Activated T-helper 17 cell treated with anti-CD3 and anti-CD28 coated beads, Interleukin-2, amount 50 U/mL, for 72 hours (primary cell): ENCODE data around the gene IGLL5. TPM values are rescaled to one million over a fixed set of nuclear protein-coding genes. Genes with fewer than 3 reads are reported as not detected.
A peak's percentile ranks its signal among the peaks of the same experiment; 100 is the strongest.
"Not testable (repeated sequence)": the region's sequence is repeated elsewhere in the genome, so short reads cannot be mapped to it uniquely, and the experiment has no call there.

ENCODE experiments used
- ATAC-seq: fragments of 150-1000 bp; cut with Tn5 transposase; replicated peaks from 2 replicates; pipeline ENCODE4 v1.10.0; 2021; ENCODE audit warnings: mild to moderate bottlenecking, moderate library complexity
- H3K27ac Mint-ChIP-seq: one replicate; pipeline ENCODE4 v1.8.0; 2022; ENCODE audit warnings: mixed read lengths
- H3K27me3 Mint-ChIP-seq: one replicate; pipeline ENCODE4 v1.8.0; 2022; ENCODE audit warnings: mixed read lengths
- H3K36me3 Mint-ChIP-seq: one replicate; pipeline ENCODE4 v1.8.0; 2022; ENCODE audit warnings: low read depth, mild to moderate bottlenecking, mixed read lengths
- H3K4me1 Mint-ChIP-seq: one replicate; pipeline ENCODE4 v1.8.0; 2022; ENCODE audit warnings: mixed read lengths
- H3K4me3 Mint-ChIP-seq: one replicate; pipeline ENCODE4 v1.8.0; 2022; ENCODE audit warnings: mild to moderate bottlenecking, mixed read lengths
- H3K9me3 Mint-ChIP-seq: one replicate; pipeline ENCODE4 v1.8.0; 2022; ENCODE audit warnings: mixed read lengths
- total RNA-seq, 2 donors: library from RNA; stranded (reverse); gene quantifications; one replicate each; pipeline ENCODE4 v1.2.3, GENCODE V29; 2022

Gene IGLL5
- total RNA-seq, 2 donors from 2014 or later = not detected

DNA sequence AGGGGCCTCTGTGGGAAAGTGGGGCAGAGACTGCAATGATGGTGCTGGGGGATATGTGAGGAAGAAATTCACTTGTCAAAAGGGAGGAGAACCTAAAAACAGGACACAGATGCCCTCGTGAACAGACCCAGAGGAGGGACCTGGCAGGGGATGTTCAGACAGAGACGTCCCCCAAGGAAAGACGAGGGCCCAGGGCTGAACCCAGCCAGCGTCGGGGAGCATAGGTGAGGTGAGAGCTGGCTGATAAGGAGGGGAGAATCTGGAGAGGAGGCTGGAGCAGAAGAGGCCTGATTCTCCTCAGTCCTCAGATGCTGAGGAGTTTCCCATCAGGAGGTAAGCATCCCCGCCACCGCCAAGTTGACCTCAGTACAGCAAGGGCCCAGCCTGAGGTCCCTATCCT lies 31.4 kb downstream of the IGLL5 start:
- H3K4me3 Mint-ChIP-seq = no peak overlapping the region
- no peaks in the 10 kb centered on the region for H3K4me1 Mint-ChIP-seq
- no peaks in the 10 kb centered on the region for H3K9me3 Mint-ChIP-seq
- ATAC-seq = no peak
- H3K36me3 Mint-ChIP-seq = no peaks in the 10 kb centered on the region
- no peak overlapping the region for H3K27ac Mint-ChIP-seq
- H3K27me3 Mint-ChIP-seq = peaks cover 13% of the 10 kb centered on the region

DNA sequence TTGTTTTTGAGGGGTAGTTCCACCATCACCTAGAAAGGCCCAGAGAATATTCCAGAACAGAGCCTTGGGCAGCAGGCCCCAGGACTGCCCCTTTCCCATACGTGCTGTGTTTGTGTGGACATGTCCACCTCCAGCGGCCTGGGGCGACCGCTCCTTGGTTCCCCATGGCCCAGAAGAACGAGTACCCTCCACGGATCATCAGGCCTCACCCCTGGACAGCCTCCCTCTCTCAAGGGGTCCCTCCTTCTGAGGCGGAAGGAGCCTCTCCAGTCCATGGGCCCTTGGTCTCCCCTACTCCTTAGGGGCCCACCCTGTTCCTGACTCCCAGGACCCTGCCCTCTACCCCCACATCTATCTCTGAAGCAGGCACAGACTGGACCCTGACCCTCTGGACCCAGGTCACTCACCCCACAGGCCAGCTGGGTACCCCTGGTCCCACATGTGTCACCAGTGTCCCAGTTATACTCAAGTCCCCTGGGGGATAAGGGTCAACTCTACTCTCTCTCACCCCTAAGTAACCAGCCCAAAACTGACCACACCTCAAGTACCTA lies 32.6 kb downstream of the IGLL5 start:
- Mint-ChIP-seq H3K27me3 (peaks cover 9% of the 10 kb centered on the region), H3K27ac (no peak overlapping the region), H3K36me3 (no peaks in the 10 kb centered on the region), H3K9me3 (no peaks in the 10 kb centered on the region), H3K4me1 (no peaks in the 10 kb centered on the region), H3K4me3 (no peak overlapping the region)
- no peak for ATAC-seq

DNA sequence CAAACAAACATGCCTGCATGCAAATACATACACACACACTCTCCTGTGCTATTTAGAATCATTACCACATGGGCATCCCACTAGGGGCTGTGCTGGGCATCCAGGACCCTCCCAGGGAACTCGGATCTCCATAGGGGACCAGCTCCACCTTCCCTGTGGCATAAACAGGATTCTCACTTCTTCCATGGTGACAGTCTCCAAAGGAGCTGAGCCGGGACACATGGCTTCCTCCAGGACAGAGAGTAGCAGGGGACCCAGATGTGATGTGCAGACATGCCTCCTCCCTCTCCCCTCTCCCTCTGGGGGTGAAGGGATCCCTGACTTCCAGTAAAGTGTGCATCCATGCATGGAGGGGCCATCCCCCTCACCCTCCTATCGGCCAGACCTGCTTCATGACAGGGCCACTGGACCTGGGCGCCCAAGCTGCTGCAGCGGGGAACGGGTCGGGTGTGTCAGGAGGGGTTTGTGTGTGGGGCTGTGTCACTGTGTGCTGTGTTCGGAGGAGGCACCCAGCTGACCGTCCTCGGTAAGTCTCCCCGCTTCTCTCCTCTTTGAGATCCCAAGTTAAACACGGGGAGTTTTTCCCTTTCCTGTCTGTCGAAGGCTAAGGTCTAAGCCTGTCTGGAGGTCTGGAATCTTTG lies 33.4 kb downstream of the IGLL5 start:
- Mint-ChIP-seq H3K27me3 (peaks cover 8% of the 10 kb centered on the region), H3K9me3 (no peaks in the 10 kb centered on the region), H3K4me3 (no peak overlapping the region), H3K36me3 (no peaks in the 10 kb centered on the region), H3K27ac (no peak overlapping the region), H3K4me1 (no peaks in the 10 kb centered on the region)
- ATAC-seq = no peak

DNA sequence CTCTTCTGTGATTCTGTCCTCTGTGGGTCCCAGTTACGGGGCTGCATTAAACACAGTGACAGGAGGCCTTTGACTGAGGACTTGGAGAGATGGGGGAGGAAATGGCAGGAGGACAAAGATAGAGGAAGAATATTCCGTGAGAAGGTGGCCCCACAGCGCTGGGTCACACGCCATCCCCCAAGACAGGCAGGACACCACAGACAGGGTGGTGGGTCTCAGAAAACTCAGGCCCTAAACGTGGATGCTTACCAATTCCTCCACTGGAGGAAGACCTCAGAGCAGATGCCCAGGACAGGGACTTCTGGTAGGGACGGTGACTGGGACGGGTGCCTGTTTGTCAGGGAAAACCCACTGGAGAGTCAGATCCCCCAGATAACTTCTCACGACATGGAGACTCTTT lies 34.0 kb downstream of the IGLL5 start:
- Mint-ChIP-seq H3K4me1 (no peaks in the 10 kb centered on the region), H3K36me3 (no peaks in the 10 kb centered on the region), H3K27me3 (peaks cover 2% of the 10 kb centered on the region), H3K9me3 (no peaks in the 10 kb centered on the region), H3K4me3 (no peak overlapping the region), H3K27ac (no peak overlapping the region)
- no peak for ATAC-seq

DNA sequence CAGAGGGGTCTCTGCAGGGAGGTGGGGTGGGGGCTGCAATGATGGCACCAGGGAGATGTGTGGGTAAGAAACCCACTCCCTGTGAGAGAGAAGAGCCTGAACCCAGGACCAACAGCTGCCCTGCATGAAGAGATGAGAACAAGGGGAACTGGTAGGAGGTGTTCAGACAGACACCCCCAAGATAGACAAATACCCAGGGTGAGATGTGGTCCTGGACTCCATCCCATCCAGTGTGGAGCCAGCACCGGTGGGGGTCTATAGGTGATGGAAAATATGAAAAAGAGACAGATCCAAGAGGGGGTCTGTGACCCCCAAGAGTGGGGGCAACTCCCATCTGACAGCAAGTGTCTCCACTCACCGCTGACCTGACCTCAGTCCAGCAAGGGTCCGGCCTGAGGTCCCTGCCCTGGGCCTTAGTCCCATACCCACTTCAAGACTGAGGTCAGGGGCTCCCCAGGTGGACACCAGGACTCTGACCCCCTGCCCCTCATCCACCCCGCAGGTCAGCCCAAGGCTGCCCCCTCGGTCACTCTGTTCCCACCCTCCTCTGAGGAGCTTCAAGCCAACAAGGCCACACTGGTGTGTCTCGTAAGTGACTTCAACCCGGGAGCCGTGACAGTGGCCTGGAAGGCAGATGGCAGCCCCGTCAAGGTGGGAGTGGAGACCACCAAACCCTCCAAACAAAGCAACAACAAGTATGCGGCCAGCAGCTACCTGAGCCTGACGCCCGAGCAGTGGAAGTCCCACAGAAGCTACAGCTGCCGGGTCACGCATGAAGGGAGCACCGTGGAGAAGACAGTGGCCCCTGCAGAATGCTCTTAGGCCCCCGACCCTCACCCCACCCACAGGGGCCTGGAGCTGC lies 34.7 kb downstream of the IGLL5 start:
- H3K27me3 Mint-ChIP-seq, H3K4me3 Mint-ChIP-seq, H3K36me3 Mint-ChIP-seq, H3K27ac Mint-ChIP-seq, H3K9me3 Mint-ChIP-seq, ATAC-seq, H3K4me1 Mint-ChIP-seq: not testable (repeated sequence)

DNA sequence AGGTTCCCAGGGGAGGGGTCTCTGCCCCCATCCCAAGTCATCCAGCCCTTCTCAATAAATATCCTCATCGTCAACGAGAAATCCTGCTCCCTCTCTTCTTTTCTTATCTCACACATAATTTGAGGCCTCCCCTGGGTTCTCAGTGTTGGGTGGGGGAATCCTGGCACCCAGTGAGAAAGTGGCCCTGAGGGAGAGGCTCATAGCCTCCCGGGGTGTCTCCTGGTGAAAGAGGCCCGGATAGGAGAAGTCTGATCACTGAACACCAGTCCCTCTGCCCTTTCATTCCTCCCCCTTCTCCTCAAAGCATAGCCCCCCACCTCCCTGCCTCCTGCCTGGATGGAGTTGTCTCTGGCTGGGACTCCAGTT lies 35.3 kb downstream of the IGLL5 start:
- Mint-ChIP-seq H3K4me3 (no peak overlapping the region), H3K27me3 (no peaks in the 10 kb centered on the region), H3K36me3 (no peaks in the 10 kb centered on the region), H3K4me1 (no peaks in the 10 kb centered on the region), H3K9me3 (no peaks in the 10 kb centered on the region), H3K27ac (no peak overlapping the region)
- no peak for ATAC-seq

DNA sequence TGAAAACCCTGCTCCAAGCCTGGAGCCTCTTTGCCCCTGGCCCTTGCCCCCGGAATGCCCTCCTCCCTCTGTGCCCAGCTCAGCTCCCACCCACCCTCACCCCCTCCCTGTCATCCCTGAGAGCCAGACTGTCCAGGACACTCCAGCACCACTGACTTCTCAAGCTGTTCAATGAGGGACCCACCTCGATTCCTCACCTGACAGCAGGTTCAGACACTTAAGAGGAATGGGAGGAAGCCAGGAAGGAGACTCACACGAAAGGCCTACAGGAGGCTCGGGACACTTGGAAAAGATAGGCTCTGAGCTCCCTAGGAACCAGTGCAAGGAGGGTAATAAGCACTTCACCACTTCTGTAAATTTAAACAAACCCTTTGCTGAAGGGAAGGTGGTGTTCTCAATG lies 35.8 kb downstream of the IGLL5 start:
- no peak overlapping the region for H3K4me3 Mint-ChIP-seq
- H3K36me3 Mint-ChIP-seq = no peaks in the 10 kb centered on the region
- H3K27ac Mint-ChIP-seq = no peak overlapping the region
- H3K27me3 Mint-ChIP-seq = no peaks in the 10 kb centered on the region
- no peaks in the 10 kb centered on the region for H3K9me3 Mint-ChIP-seq
- peaks cover 4% of the 10 kb centered on the region for H3K4me1 Mint-ChIP-seq
- ATAC-seq = no peak

DNA sequence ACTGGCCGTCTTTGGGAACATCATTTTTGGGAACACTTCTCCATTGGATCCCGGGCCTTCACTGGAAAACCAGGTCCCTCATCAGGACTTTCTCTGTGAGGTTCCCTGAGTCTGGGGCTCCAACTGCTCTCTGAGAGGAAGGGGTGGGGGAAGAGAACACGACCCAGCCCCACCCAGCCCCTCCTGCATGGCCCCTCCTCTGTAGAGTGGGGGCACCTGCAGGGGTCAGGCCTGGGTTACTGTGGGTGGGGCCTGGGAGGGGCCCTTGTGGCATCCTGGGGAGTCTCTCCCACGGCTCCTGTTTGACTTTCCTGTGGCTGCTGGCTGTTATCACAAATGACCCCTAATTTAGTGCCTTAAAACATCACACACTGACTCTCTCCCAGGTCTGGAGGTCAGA lies 36.3 kb downstream of the IGLL5 start:
- H3K27me3 Mint-ChIP-seq = no peaks in the 10 kb centered on the region
- H3K27ac Mint-ChIP-seq = no peak overlapping the region
- no peaks in the 10 kb centered on the region for H3K36me3 Mint-ChIP-seq
- no peak overlapping the region for H3K4me3 Mint-ChIP-seq
- no peaks in the 10 kb centered on the region for H3K9me3 Mint-ChIP-seq
- peaks cover 7% of the 10 kb centered on the region for H3K4me1 Mint-ChIP-seq
- no peak for ATAC-seq

DNA sequence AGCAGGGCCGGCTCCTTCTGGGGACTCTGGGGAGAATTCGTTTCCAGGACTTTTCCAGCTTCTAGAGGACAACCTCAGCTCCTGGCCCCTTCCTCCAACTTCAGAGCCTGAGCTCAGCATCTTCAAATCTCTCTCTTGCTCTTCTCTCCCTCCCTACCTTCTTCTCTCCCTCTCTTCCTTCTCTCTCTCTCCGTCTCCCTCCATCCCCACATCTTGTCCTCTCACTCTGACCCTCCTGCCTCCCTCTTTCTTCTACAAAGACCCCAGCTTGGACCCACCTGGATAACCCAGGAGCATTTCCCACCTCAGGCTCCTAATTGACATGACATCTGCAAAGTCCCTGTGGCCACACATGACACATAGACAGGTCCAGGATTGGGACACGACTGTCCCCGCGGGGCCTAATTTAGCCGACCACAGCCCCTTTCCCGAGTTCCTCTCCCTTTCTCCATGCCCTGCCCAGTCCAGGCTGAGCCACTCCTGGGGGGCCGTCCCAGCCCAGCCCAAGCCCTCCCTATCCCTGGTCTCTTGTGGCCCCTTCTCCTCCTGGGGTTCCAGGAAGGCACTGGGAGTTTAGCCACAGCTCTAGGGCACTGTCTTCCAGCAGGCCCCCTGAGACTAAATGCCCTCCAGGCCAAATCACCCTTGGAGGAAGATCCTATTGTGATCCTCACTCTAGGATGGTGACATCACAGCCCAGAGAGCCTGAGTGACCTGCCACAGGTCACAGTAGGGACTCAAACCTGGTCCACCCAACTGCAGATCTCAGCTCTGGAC lies 36.9 kb downstream of the IGLL5 start:
- Mint-ChIP-seq H3K27me3 (no peaks in the 10 kb centered on the region), H3K27ac (peak overlapping the region; percentile 8), H3K36me3 (no peaks in the 10 kb centered on the region), H3K4me1 (peaks cover 7% of the 10 kb centered on the region), H3K4me3 (no peak overlapping the region), H3K9me3 (no peaks in the 10 kb centered on the region)
- no peak for ATAC-seq

DNA sequence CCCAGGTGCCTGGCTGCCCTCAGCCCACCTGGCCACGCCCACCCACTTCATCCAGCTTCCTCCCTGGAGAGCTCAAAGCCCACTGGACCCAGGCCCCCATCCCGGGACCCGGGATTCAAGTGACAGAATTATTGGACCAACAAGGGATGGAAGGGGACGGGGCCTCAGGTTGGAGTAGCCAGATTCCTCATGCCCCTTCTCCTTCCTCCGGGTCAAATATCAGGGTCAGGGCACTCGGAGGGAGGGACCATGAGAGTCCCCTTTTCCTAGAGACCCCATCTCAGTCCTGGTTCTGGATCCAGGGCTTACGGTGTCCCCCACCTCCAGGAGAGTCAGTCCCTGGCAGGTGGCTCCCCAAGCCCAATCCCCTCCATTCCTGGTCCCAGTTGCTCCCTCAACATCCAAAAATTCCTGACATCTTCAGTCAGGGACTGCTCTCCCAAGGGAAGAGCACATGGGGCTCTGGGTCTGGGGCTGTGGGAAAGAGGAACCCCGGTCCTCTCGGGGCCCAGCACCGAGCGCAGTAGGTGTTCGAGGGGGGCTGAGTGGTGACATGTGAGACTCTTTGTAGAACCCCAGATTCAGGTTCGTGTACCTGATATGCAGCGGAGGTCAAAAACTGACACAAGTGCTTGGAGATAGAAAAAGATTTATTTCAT lies 37.7 kb downstream of the IGLL5 start:
- Mint-ChIP-seq H3K27me3 (no peaks in the 10 kb centered on the region), H3K4me3 (no peak overlapping the region), H3K27ac (no peak overlapping the region), H3K9me3 (no peaks in the 10 kb centered on the region), H3K4me1 (peaks cover 7% of the 10 kb centered on the region), H3K36me3 (no peaks in the 10 kb centered on the region)
- ATAC-seq = no peak

DNA sequence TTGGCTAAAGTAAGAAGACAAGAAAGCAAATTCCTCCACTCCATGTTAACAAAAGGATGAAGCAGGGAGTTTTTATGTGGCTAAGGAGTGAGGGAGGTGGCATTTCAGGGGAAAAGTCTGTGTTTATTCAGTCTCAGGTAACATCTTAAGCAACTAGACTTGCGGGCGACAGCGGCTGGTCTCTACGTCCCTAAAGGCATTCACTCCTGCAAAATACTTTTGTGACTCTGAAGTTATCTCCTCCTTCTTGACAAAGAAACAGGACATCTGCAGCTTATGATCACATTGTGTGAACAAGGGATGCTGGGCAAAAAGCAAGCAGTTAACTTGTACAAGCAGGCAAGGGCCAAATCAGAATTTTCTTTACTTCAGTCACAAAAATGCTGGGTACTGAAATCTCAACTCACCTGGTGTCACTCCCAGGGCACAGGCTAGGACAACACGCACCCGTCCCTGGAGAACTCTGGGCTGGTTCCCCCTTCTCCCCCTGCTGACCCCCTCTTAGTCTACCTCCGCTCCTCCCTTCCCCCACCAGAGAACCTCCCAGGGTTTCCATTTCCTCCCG lies 38.3 kb downstream of the IGLL5 start:
- ATAC-seq = no peak
- Mint-ChIP-seq H3K27ac (no peak overlapping the region), H3K27me3 (no peaks in the 10 kb centered on the region), H3K4me3 (no peak overlapping the region), H3K36me3 (no peaks in the 10 kb centered on the region), H3K4me1 (peaks cover 7% of the 10 kb centered on the region), H3K9me3 (no peaks in the 10 kb centered on the region)

DNA sequence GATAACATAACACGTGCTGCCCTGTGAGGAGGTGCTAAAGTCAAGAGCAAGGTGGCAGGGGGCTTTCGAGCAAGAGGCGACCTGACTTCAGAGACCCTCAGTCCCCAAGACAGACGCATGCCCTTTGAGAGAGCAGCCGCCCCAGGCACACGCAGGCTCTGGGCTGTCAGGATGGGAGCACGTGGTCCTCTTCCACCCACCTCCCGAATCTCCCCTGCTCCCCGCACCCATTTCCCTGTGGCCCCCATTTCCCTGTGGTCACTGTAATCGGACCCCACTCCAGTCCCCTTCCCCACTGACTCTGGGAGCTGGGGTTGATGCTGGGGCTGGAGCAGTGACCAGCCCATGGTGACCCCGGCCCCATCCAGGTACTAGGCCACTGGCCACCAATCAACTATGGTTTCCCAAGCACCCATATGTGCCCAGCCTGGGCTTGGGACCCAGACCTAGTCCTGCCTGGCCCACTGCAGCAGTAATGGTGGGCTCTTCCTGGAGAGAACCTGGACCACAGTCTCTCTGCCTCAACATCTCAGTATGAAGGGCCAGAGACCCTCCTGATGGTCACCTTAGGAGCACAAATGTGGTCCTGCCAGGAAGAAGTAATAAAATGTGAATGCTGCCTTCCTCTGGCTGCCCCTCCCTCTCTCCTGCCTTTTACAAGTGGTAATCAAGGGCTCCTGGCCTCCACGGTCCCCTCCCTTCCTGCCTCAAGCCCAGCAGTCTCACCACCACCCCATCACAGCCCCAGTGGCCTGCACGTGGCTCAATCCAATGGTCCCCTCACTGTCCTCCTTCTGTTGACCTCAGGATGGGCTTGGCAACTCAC lies 39.0 kb downstream of the IGLL5 start:
- Mint-ChIP-seq H3K36me3 (no peaks in the 10 kb centered on the region), H3K4me3 (no peak overlapping the region), H3K9me3 (no peaks in the 10 kb centered on the region), H3K27ac (no peak overlapping the region), H3K27me3 (no peaks in the 10 kb centered on the region), H3K4me1 (peaks cover 7% of the 10 kb centered on the region)
- ATAC-seq = no peak

DNA sequence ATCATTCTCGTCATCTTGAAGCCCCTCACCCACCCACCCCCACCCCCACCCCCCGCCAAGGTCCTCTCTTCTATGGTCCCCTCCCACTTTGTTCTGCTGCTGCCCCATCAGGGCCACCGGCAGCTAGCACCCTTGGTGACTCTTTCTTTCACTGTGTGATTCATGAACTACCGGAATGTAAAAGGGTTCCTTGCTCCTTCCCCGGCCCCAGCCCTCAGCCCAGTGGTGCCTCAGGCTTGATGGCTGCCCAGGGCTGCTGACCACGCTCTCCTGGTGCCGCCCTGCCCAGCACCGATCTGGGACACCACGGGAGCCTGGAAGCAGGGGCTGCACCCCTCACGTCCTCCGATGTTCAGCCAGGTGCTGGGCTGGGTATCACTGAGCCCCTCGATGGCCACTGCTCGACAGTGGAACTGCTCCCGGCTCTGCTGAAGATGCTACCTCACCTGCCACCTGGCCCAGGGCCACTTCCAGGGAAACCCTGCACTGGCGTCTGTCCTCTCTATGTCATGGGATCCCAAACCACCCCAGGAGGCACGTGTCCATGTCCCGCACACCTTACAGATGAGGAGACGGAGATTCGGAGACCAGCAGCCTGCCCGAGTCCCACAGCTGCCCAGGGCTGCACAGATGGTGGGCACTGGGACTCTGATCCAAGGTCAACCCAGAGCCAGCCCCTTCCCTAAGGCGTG lies 39.7 kb downstream of the IGLL5 start:
- ATAC-seq = no peak
- no peak overlapping the region for H3K4me3 Mint-ChIP-seq
- no peaks in the 10 kb centered on the region for H3K36me3 Mint-ChIP-seq
- peaks cover 7% of the 10 kb centered on the region for H3K4me1 Mint-ChIP-seq
- no peaks in the 10 kb centered on the region for H3K27me3 Mint-ChIP-seq
- no peak overlapping the region for H3K27ac Mint-ChIP-seq
- H3K9me3 Mint-ChIP-seq = no peaks in the 10 kb centered on the region
